Activated naive CD4-positive, alpha-beta T cell treated with anti-CD3 and anti-CD28 coated beads, Interleukin-2, amount 50 U/mL, for 16 hours (primary cell): ENCODE data around the gene ZNF354C.

ENCODE experiments used
- DNase-seq: peaks from one replicate; pipeline ENCODE4 v3.0.0-alpha.2; 2020

ZNF354C gene

GRCh38 chr5:179128041-179128365, 67.8 kb downstream of the ZNF354C start:
- no peak for DNase-seq

GRCh38 chr5:179128976-179129375, 68.8 kb downstream of the ZNF354C start:
- no peak for DNase-seq

- DNase-seq: no peak
These were observed 69.5 kb downstream of the ZNF354C start for GRCh38 chr5:179129607-179130071.

GRCh38 chr5:179130101-179130681, 70.0 kb downstream of the ZNF354C start:
- no peak for DNase-seq

- DNase-seq: no peak
These were observed 71.2 kb downstream of the ZNF354C start for GRCh38 chr5:179131321-179131835.

- no peak for DNase-seq
These were observed 71.9 kb downstream of the ZNF354C start for GRCh38 chr5:179131886-179132585.

- DNase-seq: no peak
These were observed 72.6 kb downstream of the ZNF354C start for GRCh38 chr5:179132586-179133355.
